B cell (primary cell): ENCODE measurements around the gene SLC44A2. TPM values are rescaled to one million over a fixed set of nuclear protein-coding genes. Genes with fewer than 3 reads are reported as not detected.

Experiments used
- ATAC-seq: fragments of 200-7000 bp; cut with Tn5 transposase; one replicate; pipeline ENCODE4 v1.10.0; 2021; ENCODE audit warnings: low read depth, mild to moderate bottlenecking, moderate number of reproducible peaks, moderate library complexity
- CTCF ChIA-PET: fragments of 350-600 bp; sonication (Branson Sonifier 250); formaldehyde crosslinking; loops from one replicate; lab custom pipeline; 2021; ENCODE audit warnings: antibody characterized with exemption, inconsistent platforms; lab: Charles Lee
- POLR2A ChIA-PET: fragments of 350-600 bp; sonication (Branson Sonifier 250); formaldehyde crosslinking; loops from one replicate; lab custom pipeline; 2021; ENCODE audit warnings: antibody characterized with exemption; lab: Charles Lee
- DNase-seq: peaks from one replicate; pipeline ENCODE4 v3.0.0; 2013
- H2AFZ ChIP-seq: 2 replicates; pipeline ENCODE4 v1.6.1; 2012; ENCODE audit warnings: mild to moderate bottlenecking, low read depth, low read length; ENCODE audit not compliant: insufficient read depth, poor library complexity, severe bottlenecking
- H3K27ac ChIP-seq, 2 donors: 1 replicate in 1 of 2; 2 replicates in 1 of 2; pipeline ENCODE4 v1.5.1; 2012 to 2013; ENCODE audit warnings: low read length in 2 of 2, mild to moderate bottlenecking in 2 of 2, moderate library complexity in 1 of 2
- H3K27me3 ChIP-seq, 4 experiments: fragments of 200-600 bp in 1 of 4; sonication (generic) in 1 of 4; replicated peaks in 1 of 4; 1 replicate in 2 of 4; 2 replicates in 2 of 4; pipeline versions ENCODE4 v1.6.1 to v1.7.0; 2013 to 2016; ENCODE audit warnings: low read length in 3 of 4, mild to moderate bottlenecking in 2 of 4, mixed read lengths in 1 of 4, moderate library complexity in 1 of 4; ENCODE audit not compliant: insufficient read depth in 4 of 4, control insufficient read depth in 3 of 4; ENCODE audit errors: control extremely low read depth in 1 of 4
- H3K36me3 ChIP-seq, 2 experiments: replicated peaks in 1 of 2; 1 replicate in 1 of 2; 2 replicates in 1 of 2; pipeline versions ENCODE4 v1.6.1 to v1.7.1; 2013; ENCODE audit warnings: low read length in 1 of 2; ENCODE audit not compliant: insufficient read depth in 2 of 2, control insufficient read depth in 1 of 2; ENCODE audit errors: control extremely low read depth in 1 of 2, extremely low read depth in 1 of 2
- H3K4me1 ChIP-seq, 2 donors: fragments of 200-600 bp in 1 of 2; sonication (generic) in 1 of 2; 1 replicate in 1 of 2; 2 replicates in 1 of 2; pipeline versions ENCODE4 v1.5.1 to v1.6.1; 2013 to 2017; ENCODE audit warnings: low read length in 2 of 2; ENCODE audit not compliant: control insufficient read depth in 2 of 2, insufficient read depth in 2 of 2
- H3K4me2 ChIP-seq: replicated peaks from 2 replicates; pipeline ENCODE3; 2012; ENCODE audit warnings: mild to moderate bottlenecking, low read depth, low read length; ENCODE audit not compliant: poor library complexity, severe bottlenecking
- H3K4me3 ChIP-seq, 5 experiments: fragments of 200-600 bp in 1 of 5; sonication (generic) in 1 of 5; 1 replicate in 3 of 5; 2 replicates in 2 of 5; pipeline versions ENCODE4 v1.5.1 to v1.7.0; 2011 to 2016; ENCODE audit warnings: low read length in 4 of 5, mild to moderate bottlenecking in 4 of 5, low read depth in 2 of 5, control low read depth in 1 of 5, moderate library complexity in 1 of 5; ENCODE audit not compliant: insufficient read depth in 1 of 5; ENCODE audit errors: control extremely low read depth in 1 of 5, extremely low read depth in 1 of 5
- H3K79me2 ChIP-seq: fragments of 200-600 bp; sonication (generic); one replicate; pipeline ENCODE4 v1.6.0; 2016; ENCODE audit warnings: low read length; ENCODE audit not compliant: control insufficient read depth, insufficient read depth
- H3K9ac ChIP-seq: fragments of 200-600 bp; sonication (generic); 2 replicates; pipeline ENCODE4 v1.6.1; 2017; ENCODE audit warnings: mild to moderate bottlenecking, low read length, moderate library complexity
- H3K9me3 ChIP-seq, 3 donors: one replicate each; pipeline versions ENCODE4 v1.6.1 to v1.7.1; 2013; ENCODE audit warnings: low read length in 2 of 3; ENCODE audit not compliant: control insufficient read depth in 2 of 3, insufficient read depth in 1 of 3; ENCODE audit errors: control extremely low read depth in 1 of 3
- H4K20me1 ChIP-seq: 2 replicates; pipeline ENCODE4 v1.6.0; 2012; ENCODE audit warnings: mild to moderate bottlenecking, low read length; ENCODE audit not compliant: insufficient read depth, control insufficient read depth, poor library complexity, severe bottlenecking
- H3K27ac Mint-ChIP-seq: one replicate; pipeline ENCODE4 v1.8.0; 2021; ENCODE audit warnings: mixed read lengths
- H3K27me3 Mint-ChIP-seq: one replicate; pipeline ENCODE4 v1.8.0; 2021; ENCODE audit warnings: mixed read lengths
- H3K4me1 Mint-ChIP-seq: one replicate; pipeline ENCODE4 v1.8.0; 2021; ENCODE audit warnings: mixed read lengths
- H3K4me3 Mint-ChIP-seq: one replicate; pipeline ENCODE4 v1.8.0; 2021; ENCODE audit warnings: mixed read lengths
- H3K9me3 Mint-ChIP-seq: one replicate; pipeline ENCODE4 v1.8.0; 2022; ENCODE audit warnings: mixed read lengths; ENCODE audit not compliant: insufficient read depth
- EZH2 ChIP-seq: IDR thresholded peaks from 2 replicates; pipeline ENCODE4 v1.6.1; 2012; ENCODE audit warnings: borderline replicate concordance, low read depth, mild to moderate bottlenecking, moderate library complexity, low read length; ENCODE audit not compliant: insufficient read depth, poor library complexity, severe bottlenecking
- WGBS: methylation state at CpG from one replicate; pipeline ENCODE4 v1.1.5; 2013; ENCODE audit warnings: missing lambda C conversion rate; ENCODE audit not compliant: insufficient coverage; 5-methylcytosine and 5-hydroxymethylcytosine counted together
- intact Hi-C: fragments of 100-400 bp; cut with micrococcal nuclease; formaldehyde crosslinking; loops from one replicate; pipeline ENCODE4 v1.10.0; 2022
- polyA plus RNA-seq: library from polyadenylated mRNA; depleted of rRNA; stranded (reverse); fragments of >200 nt; gene quantifications from 2 replicates; pipeline ENCODE4 v1.2.3, GENCODE V29; 2012
- total RNA-seq, 2 donors: library from RNA; stranded (reverse); fragments of 120-200 nt in 1 of 2; gene quantifications; 1 replicate in 1 of 2; 2 replicates in 1 of 2; pipeline versions ENCODE4 v1.2.3 to v1.2.4, GENCODE V29; 2013 to 2022
- TF ChIP-seq, protein P1 (sequence below): fragments of 200-600 bp; IDR thresholded peaks from one replicate; pipeline ENCODE4 v1.8.0; 2022; ENCODE audit warnings: antibody characterized with exemption, mild to moderate bottlenecking

The SLC44A2 gene
- total and polyA plus RNA-seq, 2 donors (not counting 1 experiment from before 2014, with no cell fraction given), result 245 to 369 TPM

DNA sequence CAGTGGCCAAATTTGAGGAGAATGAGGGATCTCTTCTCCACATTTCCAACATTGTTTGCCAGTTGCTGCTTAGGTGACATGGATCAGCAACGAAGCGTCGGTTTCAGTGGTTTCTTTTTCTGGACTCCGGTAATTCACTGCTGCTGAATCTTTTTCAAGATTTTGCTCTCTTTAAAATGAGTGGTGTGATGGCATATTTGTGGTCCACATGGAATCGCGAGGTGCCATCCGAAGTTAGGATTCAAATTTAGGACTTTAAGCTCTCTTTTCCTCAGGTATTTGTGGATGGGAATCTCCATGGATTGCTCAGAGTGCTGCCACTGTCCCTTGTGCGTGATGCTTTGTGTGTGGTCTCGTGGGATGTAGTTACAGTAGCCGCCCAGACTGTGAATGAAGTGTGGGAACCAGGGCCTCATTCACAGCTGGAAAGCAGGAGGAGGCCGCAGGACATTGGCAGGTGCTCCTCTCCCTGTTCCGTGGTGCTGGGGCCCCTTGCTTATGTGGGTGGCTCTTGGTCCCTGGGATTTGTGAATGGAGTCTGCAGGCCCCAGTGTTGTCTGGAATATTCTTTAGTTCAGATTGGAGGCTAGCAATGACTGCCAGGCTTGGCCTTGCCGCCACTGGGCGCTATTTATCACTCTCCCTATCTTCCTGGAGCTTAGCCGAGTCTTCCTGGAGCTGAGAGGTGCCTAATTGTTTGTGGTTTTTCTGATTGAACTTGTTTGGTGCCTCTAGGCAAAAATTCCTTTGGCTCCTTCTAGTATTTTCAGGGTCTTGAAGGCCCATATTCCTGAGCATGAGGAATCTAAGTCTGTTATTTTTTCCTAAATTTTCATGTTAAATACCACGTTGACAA, 30.3 kb downstream of the SLC44A2 start:
- DNase-seq (no peak), ATAC-seq (no peak)
- Histone ChIP-seq H2AFZ (no peak overlapping the region), H3K4me2 (peak overlapping the region; percentile 94), H3K4me1 (peaks cover 36 to 39% of the 10 kb centered on the region in 2 donors), H3K4me3 (peak overlapping the region; percentile 63 to 91 (median 86)), H3K79me2 (peaks cover 84% of the 10 kb centered on the region), H3K27ac (peak overlapping the region; percentile 87 to 100), H3K36me3 (peaks cover 0 to 10% of the 10 kb centered on the region in 2 experiments), H4K20me1 (peaks cover 59% of the 10 kb centered on the region), H3K27me3 (no peaks in the 10 kb centered on the region), H3K9me3 (no peaks in the 10 kb centered on the region), H3K9ac (peak overlapping the region; percentile 97)
- Mint-ChIP-seq H3K27ac (peak overlapping the region; percentile 89), H3K4me1 (peaks cover 53% of the 10 kb centered on the region), H3K27me3 (no peaks in the 10 kb centered on the region), H3K4me3 (peak overlapping the region; percentile 87), H3K9me3 (no peaks in the 10 kb centered on the region)
- intact Hi-C loops, result loop anchor here (1.0 kb wide), 1 partner anchor 152 kb away; the partner anchor contains the start of gene KEAP1
- WGBS, result 2% methylated on average over 12 of the region's 16 CpGs
- TF ChIP-seq EZH2, result no peak
- TF ChIP-seq, protein P1, sequence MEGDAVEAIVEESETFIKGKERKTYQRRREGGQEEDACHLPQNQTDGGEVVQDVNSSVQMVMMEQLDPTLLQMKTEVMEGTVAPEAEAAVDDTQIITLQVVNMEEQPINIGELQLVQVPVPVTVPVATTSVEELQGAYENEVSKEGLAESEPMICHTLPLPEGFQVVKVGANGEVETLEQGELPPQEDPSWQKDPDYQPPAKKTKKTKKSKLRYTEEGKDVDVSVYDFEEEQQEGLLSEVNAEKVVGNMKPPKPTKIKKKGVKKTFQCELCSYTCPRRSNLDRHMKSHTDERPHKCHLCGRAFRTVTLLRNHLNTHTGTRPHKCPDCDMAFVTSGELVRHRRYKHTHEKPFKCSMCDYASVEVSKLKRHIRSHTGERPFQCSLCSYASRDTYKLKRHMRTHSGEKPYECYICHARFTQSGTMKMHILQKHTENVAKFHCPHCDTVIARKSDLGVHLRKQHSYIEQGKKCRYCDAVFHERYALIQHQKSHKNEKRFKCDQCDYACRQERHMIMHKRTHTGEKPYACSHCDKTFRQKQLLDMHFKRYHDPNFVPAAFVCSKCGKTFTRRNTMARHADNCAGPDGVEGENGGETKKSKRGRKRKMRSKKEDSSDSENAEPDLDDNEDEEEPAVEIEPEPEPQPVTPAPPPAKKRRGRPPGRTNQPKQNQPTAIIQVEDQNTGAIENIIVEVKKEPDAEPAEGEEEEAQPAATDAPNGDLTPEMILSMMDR, result no peak
- POLR2A ChIA-PET, result interaction anchor here (0.5 to 1.2 kb wide), 4 partner anchors 14 to 553 kb away, joined by 3 read pairs; partner anchors contain the start of gene ANGPTL6
- CTCF ChIA-PET, result interaction anchor here (0.7 to 1.8 kb wide), 4 partner anchors 11 to 74 kb away, joined by 3 to 9 read pairs (median 4); partner anchors contain the start of gene QTRT1

GRCh38 chr19:10660346-10660745, 35.0 kb downstream of the SLC44A2 start:
- POLR2A ChIA-PET, result no interaction called here
- peak overlapping the region; percentile 13 for H3K4me3 Mint-ChIP-seq
- CTCF ChIA-PET, result no interaction called here

More at GRCh38 chr19:10660346-10660745, 35.0 kb downstream of the SLC44A2 start:
- Histone ChIP-seq H3K9me3 (no peaks in the 10 kb centered on the region), H3K9ac (no peak overlapping the region), H3K4me1 (peaks cover 43 to 46% of the 10 kb centered on the region in 2 donors), H4K20me1 (peaks cover 94% of the 10 kb centered on the region), H3K36me3 (peaks cover 0 to 14% of the 10 kb centered on the region in 2 experiments), H3K27ac (peak overlapping the region in 1 of 2 donors; percentile 6), H3K79me2 (peaks cover 100% of the 10 kb centered on the region), H2AFZ (no peak overlapping the region), H3K4me3 (no peak overlapping the region), H3K27me3 (no peaks in the 10 kb centered on the region), H3K4me2 (no peak overlapping the region)
- DNase-seq (no peak), ATAC-seq (no peak)
- intact Hi-C loops, result no loop called here
- peaks cover 59% of the 10 kb centered on the region for H3K4me1 Mint-ChIP-seq
- no peak overlapping the region for H3K27ac Mint-ChIP-seq
- TF ChIP-seq, protein P1, result no peak
- no peak for TF ChIP-seq EZH2
- no peaks in the 10 kb centered on the region for H3K9me3 Mint-ChIP-seq
- no peaks in the 10 kb centered on the region for H3K27me3 Mint-ChIP-seq
- 97% methylated on average over 5 of the region's 5 CpGs for WGBS
